Measurements from ENCODE around the gene FAM83F. TPM values are rescaled to one million over a fixed set of nuclear protein-coding genes. Genes with fewer than 3 reads are reported as not detected.

FAM83F gene
- total RNA-seq, 1 experiment from 2014 or later, result 33.1 TPM

GRCh38 chr22:40055143-40055883 is 60.6 kb downstream of the FAM83F start:
- no peak for TF ChIP-seq CTCF (IDR thresholded peaks at IDR 0.05; ENCODE audit: unreplicated experiment)

GRCh38 chr22:40056154-40056553 is 61.4 kb downstream of the FAM83F start:
- POLR2A ChIA-PET, result interaction anchor here (0.7 to 4.3 kb wide), 4 partner anchors 11 to 1071 kb away, joined by 3 to 47 read pairs (median 3); no protein-coding TSS in a partner anchor

More at GRCh38 chr22:40055143-40055883, 60.6 kb downstream of the FAM83F start:
- Mint-ChIP-seq H3K4me1 (ENCODE audit: insufficient read depth, unreplicated experiment) (peaks cover 24% of the 10 kb centered on the region), H3K36me3 (ENCODE audit: insufficient read depth, unreplicated experiment) (peaks cover 7% of the 10 kb centered on the region), H3K9me3 (ENCODE audit: unreplicated experiment) (no peaks in the 10 kb centered on the region), H3K27ac (ENCODE audit: low read depth, unreplicated experiment) (no peak overlapping the region), H3K4me3 (ENCODE audit: unreplicated experiment) (no peak overlapping the region), H3K27me3 (ENCODE audit: insufficient read depth, unreplicated experiment) (no peaks in the 10 kb centered on the region)
- POLR2A ChIA-PET, result interaction anchor here (0.7 to 4.3 kb wide), 4 partner anchors 11 to 290 kb away, joined by 3 to 47 read pairs (median 5); no protein-coding TSS in a partner anchor
- no TSS peak for BruUV-seq (replicated peaks)
- no peak for DNase-seq (ENCODE audit: unreplicated experiment)
- CTCF ChIA-PET, result interaction anchor here (0.5 to 1.4 kb wide), 6 partner anchors 10 to 795 kb away, joined by 3 to 4 read pairs (median 3); no protein-coding TSS in a partner anchor
- intact Hi-C loops (cut with micrococcal nuclease), result no loop called here

GRCh38 chr22:40056559-40056958 is 61.8 kb downstream of the FAM83F start:
- no TSS peak for BruUV-seq (replicated peaks)
- Mint-ChIP-seq H3K4me3 (ENCODE audit: unreplicated experiment) (no peak overlapping the region), H3K27ac (ENCODE audit: low read depth, unreplicated experiment) (no peak overlapping the region), H3K27me3 (ENCODE audit: insufficient read depth, unreplicated experiment) (no peaks in the 10 kb centered on the region), H3K36me3 (ENCODE audit: insufficient read depth, unreplicated experiment) (peaks cover 7% of the 10 kb centered on the region), H3K4me1 (ENCODE audit: insufficient read depth, unreplicated experiment) (peaks cover 24% of the 10 kb centered on the region), H3K9me3 (ENCODE audit: unreplicated experiment) (no peaks in the 10 kb centered on the region)
- ChIA-PET POLR2A (interaction anchor here (0.7 to 4.3 kb wide), 3 partner anchors 12 to 1072 kb away, joined by 3 to 47 read pairs (median 3); no protein-coding TSS in a partner anchor), CTCF (interaction anchor here (0.6 to 0.7 kb wide), 2 partner anchors 294 to 489 kb away, joined by 4 read pairs; no protein-coding TSS in a partner anchor)
- no peak for DNase-seq (ENCODE audit: unreplicated experiment)
- intact Hi-C loops (cut with micrococcal nuclease), result no loop called here
- no peak for TF ChIP-seq CTCF (IDR thresholded peaks at IDR 0.05; ENCODE audit: unreplicated experiment)

More at GRCh38 chr22:40056154-40056553, 61.4 kb downstream of the FAM83F start:
- intact Hi-C loops (cut with micrococcal nuclease), result no loop called here
- peaks cover 24% of the 10 kb centered on the region for H3K4me1 Mint-ChIP-seq (ENCODE audit: insufficient read depth, unreplicated experiment)
- peaks cover 7% of the 10 kb centered on the region for H3K36me3 Mint-ChIP-seq (ENCODE audit: insufficient read depth, unreplicated experiment)
- H3K4me3 Mint-ChIP-seq (ENCODE audit: unreplicated experiment), result no peak overlapping the region
- BruUV-seq (replicated peaks), result no TSS peak
- CTCF ChIA-PET, result interaction anchor here (0.5 to 0.7 kb wide), 4 partner anchors 105 to 795 kb away, joined by 3 to 4 read pairs (median 4); no protein-coding TSS in a partner anchor
- no peak for DNase-seq (ENCODE audit: unreplicated experiment)
- TF ChIP-seq CTCF (IDR thresholded peaks at IDR 0.05; ENCODE audit: unreplicated experiment), result no peak
- no peak overlapping the region for H3K27ac Mint-ChIP-seq (ENCODE audit: low read depth, unreplicated experiment)
- no peaks in the 10 kb centered on the region for H3K9me3 Mint-ChIP-seq (ENCODE audit: unreplicated experiment)
- H3K27me3 Mint-ChIP-seq (ENCODE audit: insufficient read depth, unreplicated experiment), result no peaks in the 10 kb centered on the region

GRCh38 chr22:40057652-40058051 is 62.9 kb downstream of the FAM83F start:
- BruUV-seq (replicated peaks), result no TSS peak
- intact Hi-C loops (cut with micrococcal nuclease), result no loop called here

More at GRCh38 chr22:40057652-40058051, 62.9 kb downstream of the FAM83F start:
- Mint-ChIP-seq H3K9me3 (ENCODE audit: unreplicated experiment) (no peaks in the 10 kb centered on the region), H3K27ac (ENCODE audit: low read depth, unreplicated experiment) (no peak overlapping the region), H3K4me1 (ENCODE audit: insufficient read depth, unreplicated experiment) (peaks cover 24% of the 10 kb centered on the region), H3K4me3 (ENCODE audit: unreplicated experiment) (no peak overlapping the region), H3K27me3 (ENCODE audit: insufficient read depth, unreplicated experiment) (no peaks in the 10 kb centered on the region), H3K36me3 (ENCODE audit: insufficient read depth, unreplicated experiment) (peaks cover 7% of the 10 kb centered on the region)
- CTCF ChIA-PET, result interaction anchor here (0.5 kb wide), 1 partner anchor 14 kb away, joined by 3 read pairs; no protein-coding TSS in a partner anchor
- DNase-seq (ENCODE audit: unreplicated experiment), result no peak
- no peak for TF ChIP-seq CTCF (IDR thresholded peaks at IDR 0.05; ENCODE audit: unreplicated experiment)
- POLR2A ChIA-PET, result no interaction called here

Data from MCF 10A (cell line).